GM10248 (cell line): ENCODE measurements around the gene RNF115.

Source experiments
- CTCF ChIA-PET: fragments of 300-600 bp; sonication (Branson Sonifier 250); formaldehyde crosslinking; extraction: SDS; loops from one replicate; lab custom pipeline; 2021; ENCODE audit warnings: antibody characterized with exemption; lab: Yijun Ruan, JAX
- POLR2A ChIA-PET: fragments of 350-650 bp; sonication (Branson Sonifier 250); formaldehyde crosslinking; extraction: SDS; loops from one replicate; lab custom pipeline; 2020; ENCODE audit warnings: antibody characterized with exemption; lab: Yijun Ruan, JAX
- DNase-seq: peaks from one replicate; pipeline ENCODE4 v3.0.0; 2012; ENCODE audit errors: extremely low spot score
- CTCF ChIP-seq: IDR thresholded peaks from 2 replicates; pipeline ENCODE4 v1.5.1; 2012; ENCODE audit warnings: mild to moderate bottlenecking, low read depth; ENCODE audit errors: extremely low read depth, missing control alignments, control extremely low read depth

The RNF115 gene

DNA sequence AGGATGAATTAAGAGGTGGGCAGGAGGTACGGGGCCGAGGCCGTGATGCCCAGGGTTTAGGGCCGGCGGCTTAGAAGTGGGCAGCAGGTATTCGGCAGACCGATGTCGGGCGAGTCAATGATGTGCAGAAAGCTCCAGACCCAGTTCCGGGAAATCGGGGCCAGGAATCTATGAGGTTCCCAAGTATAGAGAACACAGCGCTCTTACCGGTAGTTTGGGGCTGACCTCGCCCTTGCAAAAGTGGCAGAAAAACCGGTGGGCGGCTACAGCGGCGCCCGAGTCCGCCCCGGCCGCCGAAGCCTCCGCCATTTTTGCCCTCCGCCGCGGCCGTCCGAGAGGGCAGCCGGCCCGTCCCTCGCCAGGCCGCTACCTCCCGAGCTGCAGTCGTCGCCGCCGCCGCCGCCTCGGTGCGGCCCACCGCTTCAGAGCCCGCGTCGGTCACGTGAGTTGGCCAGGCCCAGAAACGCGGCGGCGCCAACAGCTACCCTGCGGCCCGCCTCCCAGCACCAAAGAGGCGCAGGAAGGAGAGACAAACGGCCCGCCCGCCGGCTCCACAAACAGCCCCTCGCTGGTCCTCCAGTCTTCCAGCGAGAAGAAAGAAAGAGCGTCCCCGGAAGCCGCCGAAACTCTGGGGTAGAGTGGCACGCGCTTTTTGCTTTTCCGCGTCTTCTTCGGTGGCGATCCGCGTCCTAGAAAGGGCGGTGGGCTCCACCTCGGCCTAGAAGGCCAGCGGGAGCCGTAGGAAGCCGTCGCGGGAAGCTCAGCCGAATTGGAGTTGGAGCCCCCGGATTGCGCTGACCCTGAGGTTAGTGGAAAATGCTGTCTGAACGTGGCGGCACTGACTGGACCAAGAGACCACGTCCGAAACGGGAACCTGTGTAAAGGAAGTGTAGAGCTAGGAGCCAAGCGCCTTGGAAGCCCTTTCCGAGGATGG lies at the start of gene RNF115, which contains the start of gene POLR3C:
Gene RNF115, minus strand, starts transcription at position 531 of the 934 bp plus-strand sequence. Its CDS starts 222 bp downstream, at position 309.
Gene POLR3C, plus strand, starts transcription at position 636 of the 934 bp plus-strand sequence. CDS start 1,577 bp downstream, outside the sequence.
- ChIA-PET CTCF (interaction anchor here (0.8 to 16.6 kb wide), 4 partner anchors 20 to 67 kb away, joined by 3 to 277 read pairs (median 4); partner anchors contain the start of genes NUDT17 and PIAS3), POLR2A (no interaction called here)
- TF ChIP-seq CTCF, result no peak
- DNase-seq, result peak; percentile 89

DNA sequence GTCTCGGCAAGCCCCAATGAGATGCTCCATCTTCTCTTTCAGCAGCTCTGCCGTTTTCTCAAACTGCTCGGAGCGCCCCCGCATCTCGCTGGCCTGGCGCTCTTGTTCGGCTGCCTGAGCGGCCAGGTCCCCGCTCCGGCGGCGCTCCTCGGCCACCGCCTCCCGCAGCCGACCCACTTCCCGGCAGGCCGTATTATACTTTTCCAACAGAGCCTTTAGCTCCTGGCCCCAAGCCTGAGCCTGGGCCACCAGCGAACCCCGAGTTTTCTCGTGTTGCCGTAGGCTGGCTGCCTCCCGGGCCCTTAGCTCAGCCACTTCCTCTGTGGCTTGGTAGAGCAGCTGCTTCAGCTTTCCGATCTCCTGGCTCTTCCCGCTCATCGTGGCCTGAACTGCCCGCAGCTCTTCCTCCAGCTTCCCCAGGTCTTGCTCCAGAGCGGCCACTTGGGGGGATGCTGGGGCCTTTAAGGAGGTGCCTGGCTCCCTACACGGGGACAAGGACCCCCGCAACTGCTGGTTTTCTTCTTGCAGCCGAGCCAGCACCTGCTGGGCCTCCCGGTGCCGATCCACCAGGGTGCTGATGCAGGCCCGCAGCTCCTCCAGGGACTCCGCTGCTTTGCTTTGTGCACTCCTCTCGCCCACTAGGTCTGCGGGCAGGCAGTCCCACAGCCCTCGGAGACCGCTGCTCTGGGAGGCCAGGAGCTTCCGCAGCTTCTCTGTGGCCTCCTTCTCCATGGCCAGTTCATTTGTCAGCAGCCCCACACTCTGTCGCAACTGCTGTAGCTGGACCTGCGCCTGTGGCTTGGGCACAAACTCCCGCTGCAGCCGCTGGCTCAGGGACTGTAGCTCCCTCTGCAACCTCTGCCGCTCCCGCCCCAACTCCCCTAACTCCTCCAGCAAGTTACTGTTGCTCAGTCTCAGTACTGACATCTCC lies 48.4 kb upstream of the RNF115 start:
- CTCF ChIA-PET, result interaction anchor here (0.6 to 4.8 kb wide), 13 partner anchors 7 to 108 kb away, joined by 3 to 32 read pairs (median 6); partner anchors contain the start of genes NUDT17 and PIAS3
- POLR2A ChIA-PET, result interaction anchor here (0.5 to 1.2 kb wide), 2 partner anchors 13 to 57 kb away, joined by 3 to 9 read pairs; partner anchors contain the start of gene PIAS3
- no peak for TF ChIP-seq CTCF
- peak; percentile 65 for DNase-seq

- TF ChIP-seq CTCF, result no peak
- ChIA-PET CTCF (interaction anchor here (1.1 to 2.3 kb wide), 5 partner anchors 9 to 24 kb away, joined by 3 to 12 read pairs (median 7); partner anchors contain the start of genes ANKRD35, NUDT17 and PIAS3), POLR2A (no interaction called here)
- DNase-seq, result no peak
These were observed 44.3 kb upstream of the RNF115 start for GRCh38 chr1:145868232-145868631.

- POLR2A ChIA-PET, result no interaction called here
- CTCF ChIA-PET, result interaction anchor here (0.6 to 12.5 kb wide), 7 partner anchors 10 to 149 kb away, joined by 3 to 248 read pairs (median 5); partner anchors contain the start of gene NUDT17
These were observed 39.6 kb upstream of the RNF115 start for GRCh38 chr1:145863282-145864018.

DNA sequence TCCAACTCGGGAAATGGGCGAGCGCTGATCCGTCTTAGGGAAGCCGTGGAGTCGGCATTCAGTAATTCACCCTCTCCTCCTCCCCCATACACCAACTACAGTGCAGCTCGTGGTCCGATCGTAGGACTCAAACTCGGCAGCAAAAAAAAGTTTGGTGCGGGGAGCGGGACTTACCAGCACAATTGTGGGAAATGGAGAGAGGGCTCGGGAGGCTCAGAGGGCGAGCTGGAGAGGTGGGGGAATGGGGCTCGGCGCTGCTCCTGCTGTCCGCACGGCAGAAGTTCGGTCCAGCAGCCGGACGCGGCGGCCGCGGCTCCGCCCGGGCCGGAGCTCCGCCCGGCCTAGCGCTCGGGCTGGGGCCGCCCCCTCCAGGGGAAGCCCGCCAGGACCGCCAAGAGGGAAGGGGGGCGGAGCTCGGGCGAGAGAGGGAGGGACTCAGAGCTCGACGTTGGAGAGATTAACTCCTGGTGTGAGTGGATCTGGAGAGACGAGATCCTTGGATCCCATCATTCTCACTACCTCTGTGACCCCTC lies 35.7 kb upstream of the RNF115 start:
- DNase-seq, result peak; percentile 92
- ChIA-PET POLR2A (interaction anchor here (0.6 to 2.1 kb wide), 12 partner anchors 8 to 180 kb away, joined by 3 to 16 read pairs (median 4); partner anchors contain the start of gene RBM8A), CTCF (interaction anchor here (0.9 to 12.5 kb wide), 18 partner anchors 9 to 172 kb away, joined by 3 to 248 read pairs (median 7); partner anchors contain the start of genes ANKRD34A, NUDT17 and POLR3GL)
- no peak for TF ChIP-seq CTCF

More at GRCh38 chr1:145863282-145864018, 39.6 kb upstream of the RNF115 start:
- DNase-seq, result no peak
- TF ChIP-seq CTCF, result no peak
